BJ (cell line): ENCODE data around the gene PRKAA1. TPM values are rescaled to one million over a fixed set of nuclear protein-coding genes. Genes with fewer than 3 reads are reported as not detected.

Experiments
- CTCF ChIA-PET: fragments of 350-600 bp; formaldehyde crosslinking; extraction: SDS; loops from one replicate; lab custom pipeline; 2021; ENCODE audit warnings: antibody characterized with exemption, inconsistent platforms; lab: Yijun Ruan, JAX
- POLR2A ChIA-PET: fragments of 300-600 bp; sonication (Branson Sonifier 250); formaldehyde crosslinking; extraction: SDS; loops from one replicate; lab custom pipeline; 2021; ENCODE audit warnings: antibody characterized with exemption; lab: Charles Lee
- DNase-seq: peaks from one replicate; pipeline ENCODE4 v3.0.0-alpha.2; 2011; ENCODE audit warnings: low read depth
- H3K27me3 ChIP-seq: 2 replicates; pipeline ENCODE4 v1.6.0; 2011; ENCODE audit warnings: low read length; ENCODE audit not compliant: control insufficient read depth, insufficient read depth
- H3K36me3 ChIP-seq: 2 replicates; pipeline ENCODE4 v1.5.1; 2011; ENCODE audit warnings: low read length; ENCODE audit not compliant: control insufficient read depth, insufficient read depth
- H3K4me3 ChIP-seq: 2 replicates; pipeline ENCODE4 v1.5.1; 2011; ENCODE audit warnings: low read depth, mild to moderate bottlenecking, control low read depth, low read length
- CTCF ChIP-seq: IDR thresholded peaks from 2 replicates; pipeline ENCODE4 v1.5.1; 2011; ENCODE audit warnings: low read depth, mild to moderate bottlenecking, control low read depth, inconsistent platforms, low read length, moderate library complexity; ENCODE audit not compliant: insufficient read depth
- polyA plus RNA-seq: library from polyadenylated mRNA; depleted of rRNA; stranded (reverse); fragments of >200 nt; gene quantifications from 2 replicates; pipeline ENCODE4 v1.2.3, GENCODE V29; 2011

Gene PRKAA1
- polyA plus RNA-seq, 1 experiment = 28.9 TPM

DNA sequence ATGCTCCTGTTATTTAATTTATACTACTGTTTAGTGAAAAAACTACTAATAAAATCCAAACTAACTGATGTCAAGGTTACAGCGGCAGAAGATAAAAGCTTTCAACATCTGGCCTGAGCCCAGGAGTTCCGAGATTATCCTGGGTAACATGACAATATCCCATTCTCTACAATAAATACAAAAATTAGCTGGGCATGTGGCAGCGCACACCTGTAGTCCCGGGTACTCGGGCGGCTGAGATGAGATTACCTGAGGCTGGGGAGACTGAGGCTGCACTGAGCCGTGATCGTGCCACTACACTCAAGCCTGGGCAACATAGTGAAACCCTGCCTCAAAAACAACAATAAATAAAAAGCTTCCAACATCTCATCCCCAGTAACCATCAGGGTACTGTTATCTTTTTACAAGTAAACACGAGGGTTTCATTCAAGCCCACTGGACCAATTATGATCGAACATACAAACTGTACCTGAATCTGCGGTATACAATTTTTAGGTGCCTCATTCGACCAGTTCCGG, 35.6 kb upstream of the PRKAA1 start:
- H3K36me3 ChIP-seq = peaks cover 21% of the 10 kb centered on the region
- no peak for TF ChIP-seq CTCF
- CTCF ChIA-PET = interaction anchor here (0.6 to 1.4 kb wide), 3 partner anchors 24 to 41 kb away, joined by 3 to 4 read pairs (median 4); no protein-coding TSS in a partner anchor

GRCh38 chr5:40832345-40832744, 34.2 kb upstream of the PRKAA1 start:
- no peak for TF ChIP-seq CTCF
- Histone ChIP-seq H3K4me3 (no peak overlapping the region), H3K36me3 (peaks cover 25% of the 10 kb centered on the region), H3K27me3 (no peaks in the 10 kb centered on the region)
- CTCF ChIA-PET = interaction anchor here (1.4 kb wide), 1 partner anchor 24 kb away, joined by 4 read pairs; no protein-coding TSS in a partner anchor
- POLR2A ChIA-PET = interaction anchor here (0.6 kb wide), 1 partner anchor 244 kb away, joined by 3 read pairs; no protein-coding TSS in a partner anchor
- no peak for DNase-seq

More for the DNA sequence above, 35.6 kb upstream of the PRKAA1 start:
- H3K4me3 ChIP-seq = peak overlapping the region; percentile 72
- DNase-seq = no peak
- POLR2A ChIA-PET = interaction anchor here (0.5 to 1.0 kb wide), 2 partner anchors 9 to 494 kb away, joined by 3 to 4 read pairs; no protein-coding TSS in a partner anchor
- H3K27me3 ChIP-seq = no peaks in the 10 kb centered on the region

- TF ChIP-seq CTCF = no peak
- CTCF ChIA-PET = interaction anchor here (1.1 kb wide), 1 partner anchor 26 kb away, joined by 3 read pairs; no protein-coding TSS in a partner anchor
- DNase-seq = no peak
- Histone ChIP-seq H3K27me3 (no peaks in the 10 kb centered on the region), H3K36me3 (peaks cover 28% of the 10 kb centered on the region), H3K4me3 (no peak overlapping the region)
- POLR2A ChIA-PET = interaction anchor here (0.6 to 1.0 kb wide), 2 partner anchors 33 to 244 kb away, joined by 3 read pairs; partner anchors contain the start of gene PRKAA1
Observed at GRCh38 chr5:40831346-40832210, 33.4 kb upstream of the PRKAA1 start.

- H3K4me3 ChIP-seq = no peak overlapping the region
- H3K27me3 ChIP-seq = no peaks in the 10 kb centered on the region
- H3K36me3 ChIP-seq = peaks cover 29% of the 10 kb centered on the region
- no peak for TF ChIP-seq CTCF
- CTCF ChIA-PET = no interaction called here
- DNase-seq = no peak
- POLR2A ChIA-PET = interaction anchor here (0.6 kb wide), 1 partner anchor 73 kb away, joined by 3 read pairs; no protein-coding TSS in a partner anchor
Observed at GRCh38 chr5:40829748-40830533, 31.8 kb upstream of the PRKAA1 start.
